GM19463 (cell line): ENCODE measurements around the gene ARID2.
A peak's percentile ranks its signal among the peaks of the same experiment; 100 is the strongest.

Experiments
- ATAC-seq: cut with Tn5 transposase; IDR thresholded peaks from one replicate; pipeline ENCODE4 v1.9.1; 2021; ENCODE audit warnings: mild to moderate bottlenecking, moderate library complexity; ENCODE audit not compliant: unreplicated experiment

Gene ARID2, protein sequence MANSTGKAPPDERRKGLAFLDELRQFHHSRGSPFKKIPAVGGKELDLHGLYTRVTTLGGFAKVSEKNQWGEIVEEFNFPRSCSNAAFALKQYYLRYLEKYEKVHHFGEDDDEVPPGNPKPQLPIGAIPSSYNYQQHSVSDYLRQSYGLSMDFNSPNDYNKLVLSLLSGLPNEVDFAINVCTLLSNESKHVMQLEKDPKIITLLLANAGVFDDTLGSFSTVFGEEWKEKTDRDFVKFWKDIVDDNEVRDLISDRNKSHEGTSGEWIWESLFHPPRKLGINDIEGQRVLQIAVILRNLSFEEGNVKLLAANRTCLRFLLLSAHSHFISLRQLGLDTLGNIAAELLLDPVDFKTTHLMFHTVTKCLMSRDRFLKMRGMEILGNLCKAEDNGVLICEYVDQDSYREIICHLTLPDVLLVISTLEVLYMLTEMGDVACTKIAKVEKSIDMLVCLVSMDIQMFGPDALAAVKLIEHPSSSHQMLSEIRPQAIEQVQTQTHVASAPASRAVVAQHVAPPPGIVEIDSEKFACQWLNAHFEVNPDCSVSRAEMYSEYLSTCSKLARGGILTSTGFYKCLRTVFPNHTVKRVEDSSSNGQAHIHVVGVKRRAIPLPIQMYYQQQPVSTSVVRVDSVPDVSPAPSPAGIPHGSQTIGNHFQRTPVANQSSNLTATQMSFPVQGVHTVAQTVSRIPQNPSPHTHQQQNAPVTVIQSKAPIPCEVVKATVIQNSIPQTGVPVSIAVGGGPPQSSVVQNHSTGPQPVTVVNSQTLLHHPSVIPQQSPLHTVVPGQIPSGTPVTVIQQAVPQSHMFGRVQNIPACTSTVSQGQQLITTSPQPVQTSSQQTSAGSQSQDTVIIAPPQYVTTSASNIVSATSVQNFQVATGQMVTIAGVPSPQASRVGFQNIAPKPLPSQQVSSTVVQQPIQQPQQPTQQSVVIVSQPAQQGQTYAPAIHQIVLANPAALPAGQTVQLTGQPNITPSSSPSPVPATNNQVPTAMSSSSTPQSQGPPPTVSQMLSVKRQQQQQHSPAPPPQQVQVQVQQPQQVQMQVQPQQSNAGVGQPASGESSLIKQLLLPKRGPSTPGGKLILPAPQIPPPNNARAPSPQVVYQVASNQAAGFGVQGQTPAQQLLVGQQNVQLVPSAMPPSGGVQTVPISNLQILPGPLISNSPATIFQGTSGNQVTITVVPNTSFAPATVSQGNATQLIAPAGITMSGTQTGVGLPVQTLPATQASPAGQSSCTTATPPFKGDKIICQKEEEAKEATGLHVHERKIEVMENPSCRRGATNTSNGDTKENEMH (N-terminal part only)

DNA sequence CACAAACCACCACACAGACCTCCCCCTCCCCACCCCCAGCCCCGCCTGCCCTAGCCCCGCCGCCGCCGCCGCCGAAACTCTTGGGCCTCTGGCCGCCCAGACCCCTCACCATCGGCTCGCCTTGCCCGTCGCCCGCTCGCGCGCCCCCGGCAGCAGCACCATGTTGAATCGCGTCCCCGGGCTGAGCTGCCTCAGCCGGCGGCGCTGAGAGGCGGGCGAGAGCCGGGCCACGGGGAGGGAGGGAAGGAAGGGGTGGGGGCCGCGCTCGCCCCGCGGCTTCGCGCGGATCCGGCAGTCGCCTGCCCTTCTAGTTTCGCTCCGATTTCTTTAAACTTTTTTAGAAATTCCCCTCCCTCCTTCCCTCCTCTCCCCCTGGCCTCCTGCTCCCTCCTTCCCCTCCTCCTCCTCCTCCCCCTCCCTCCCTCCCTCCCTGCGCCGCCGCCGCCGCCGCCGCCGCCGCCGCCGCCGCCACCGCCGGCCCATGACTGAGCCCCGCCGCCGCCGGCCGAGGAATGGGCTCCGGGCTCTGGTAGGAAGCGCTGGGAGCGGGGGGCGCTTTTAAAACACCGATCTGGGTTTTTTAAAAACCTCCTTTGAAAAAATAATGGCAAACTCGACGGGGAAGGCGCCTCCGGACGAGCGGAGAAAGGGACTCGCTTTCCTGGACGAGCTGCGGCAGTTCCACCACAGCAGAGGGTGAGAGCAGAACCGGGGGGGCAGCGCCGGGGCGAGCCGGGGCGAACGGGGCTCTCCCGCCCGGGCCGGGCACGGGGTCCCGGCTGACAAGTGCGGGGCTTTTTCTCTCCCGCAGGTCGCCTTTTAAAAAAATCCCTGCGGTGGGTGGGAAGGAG is at the start of gene ARID2:
TSS of gene ARID2 (plus strand) at position 474 of the 851 bp plus-strand sequence. CDS start at position 605, 131 bp downstream.
- ATAC-seq = peak; percentile 10

DNA sequence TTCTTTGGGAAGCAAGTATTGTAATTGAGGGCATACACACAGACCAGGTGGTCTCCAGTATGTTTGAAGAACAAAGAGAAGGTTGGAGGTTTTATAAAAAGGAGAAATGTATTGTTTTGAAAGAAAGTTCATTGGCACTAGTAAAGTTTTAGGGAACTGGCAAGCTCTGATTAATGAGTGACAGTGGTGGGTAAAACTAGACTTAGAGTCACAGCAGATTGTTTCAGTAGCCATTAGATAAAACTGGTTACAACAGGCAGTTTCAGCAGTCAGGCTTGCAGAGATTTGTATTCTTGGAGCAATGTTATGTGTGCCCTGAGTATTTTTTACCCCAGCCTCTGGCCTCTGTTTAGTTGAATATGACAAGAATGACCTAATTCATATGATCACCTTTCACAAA is 49.1 kb upstream of the ARID2 start:
- ATAC-seq = no peak

DNA sequence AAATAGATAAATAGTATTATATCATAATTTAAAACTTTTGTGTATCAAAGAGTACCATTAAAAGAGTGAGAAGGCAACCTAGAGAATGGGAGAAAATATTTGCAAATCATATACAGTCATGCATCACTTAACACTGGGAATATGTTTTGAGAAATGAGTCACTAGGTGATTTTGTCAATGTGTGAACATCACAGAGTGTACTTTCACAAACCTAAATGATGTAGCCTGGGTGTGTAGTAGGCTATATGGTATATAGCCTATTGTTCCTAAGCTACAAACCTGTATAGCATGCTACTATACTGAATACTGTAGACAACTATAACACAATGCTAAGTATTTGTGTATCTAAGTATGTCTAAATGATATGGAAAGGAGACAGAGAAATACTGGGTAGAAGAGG is 48.0 kb upstream of the ARID2 start:
- ATAC-seq = no peak

DNA sequence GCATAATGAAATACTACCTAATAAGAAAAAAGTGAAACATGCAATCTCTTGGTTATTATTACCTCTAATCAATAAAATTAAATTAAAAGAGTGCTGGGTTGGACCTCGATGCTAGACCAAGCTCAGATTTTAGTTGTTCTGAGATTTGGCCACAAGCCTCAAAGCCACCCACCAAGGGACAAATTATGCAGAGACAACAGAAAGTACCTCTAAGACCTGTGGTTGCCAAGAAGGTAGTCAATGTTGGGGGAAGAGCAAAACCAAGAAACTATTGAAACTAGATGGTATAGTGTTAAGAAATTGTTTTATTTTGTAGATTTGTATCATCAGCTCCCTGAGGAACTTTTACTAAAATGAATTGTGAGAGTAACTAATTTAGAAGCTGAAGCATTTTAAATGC is 43.8 kb upstream of the ARID2 start:
- ATAC-seq = peak; percentile 56

DNA sequence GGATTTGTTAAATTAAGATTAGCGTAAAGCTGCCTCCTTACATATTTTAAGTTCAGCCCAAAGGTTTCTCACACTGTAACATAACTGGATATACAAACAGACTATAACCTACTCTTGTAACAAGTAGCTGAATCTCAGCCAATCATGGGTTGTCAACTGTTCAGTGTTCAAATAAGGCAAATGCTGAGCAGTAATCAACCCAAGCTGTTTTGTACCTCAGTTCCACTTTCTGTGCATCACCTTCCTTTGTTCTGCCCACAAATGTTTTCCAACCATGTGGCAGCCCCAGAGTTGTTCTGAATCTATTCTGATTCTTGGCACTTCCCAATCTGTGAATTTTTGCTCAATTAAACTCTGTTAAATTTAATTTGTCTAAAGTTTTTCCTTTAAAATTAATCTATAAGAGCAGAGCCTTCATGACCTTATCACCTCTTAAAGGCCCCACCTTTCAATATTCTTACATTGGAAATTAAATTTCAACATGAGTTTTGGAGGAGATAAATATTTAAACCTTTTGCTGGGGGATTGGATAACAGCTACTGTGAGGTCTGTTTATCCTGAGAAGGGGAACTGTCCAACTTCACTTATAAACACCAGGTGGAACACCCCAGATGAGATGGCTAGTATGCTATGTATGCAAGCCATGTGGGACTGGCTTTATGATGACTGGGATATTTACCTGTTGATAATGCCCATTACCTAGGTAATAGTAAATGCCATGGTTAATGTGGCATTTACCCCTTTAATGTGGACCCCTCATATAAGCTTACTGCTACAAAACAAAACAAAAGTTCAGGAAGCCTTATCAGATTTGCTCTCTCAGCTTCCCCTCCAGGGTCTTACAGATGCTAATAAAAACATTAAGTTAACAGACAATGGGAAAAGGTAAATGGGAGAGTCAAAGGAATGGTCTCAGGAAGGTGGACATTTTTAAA is 42.2 kb upstream of the ARID2 start:
- no peak for ATAC-seq

DNA sequence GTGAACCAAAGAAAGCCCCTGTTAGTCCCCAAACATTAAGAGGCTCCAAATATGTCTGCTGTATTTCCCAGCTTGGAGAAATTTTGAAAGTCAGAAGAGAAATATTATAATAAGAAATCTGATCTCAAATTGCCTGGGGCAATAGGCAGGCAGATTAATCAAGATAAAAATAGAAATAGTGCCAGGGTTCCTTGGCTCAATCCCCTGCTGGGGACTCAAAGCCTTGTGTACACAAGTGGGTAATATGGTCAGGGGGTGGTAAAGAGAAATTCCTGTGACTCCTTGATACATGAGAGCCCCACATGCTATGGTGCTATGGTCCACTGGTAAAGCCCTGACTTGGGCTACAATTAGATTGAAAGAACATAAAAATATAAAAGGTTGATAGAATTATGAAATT is 41.3 kb upstream of the ARID2 start:
- ATAC-seq = no peak

DNA sequence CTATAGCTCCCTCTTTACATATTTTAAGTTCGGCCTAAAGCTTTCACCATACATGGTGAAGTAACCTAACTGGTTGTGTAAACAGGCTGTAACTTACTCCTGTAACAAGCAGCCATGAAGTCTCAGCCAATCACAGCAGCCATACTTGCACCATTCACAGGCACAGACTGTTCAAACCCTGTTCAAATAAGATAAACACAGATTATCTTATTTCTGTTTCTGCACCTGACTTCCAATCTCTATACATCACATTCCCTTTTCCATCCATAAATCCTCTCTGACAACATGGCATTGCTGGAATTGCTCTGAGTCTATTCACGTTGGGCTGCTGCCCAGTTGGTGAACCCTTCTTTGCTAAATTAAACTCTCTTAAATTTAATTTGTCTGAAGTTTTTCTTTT is 34.5 kb upstream of the ARID2 start:
- no peak for ATAC-seq

DNA sequence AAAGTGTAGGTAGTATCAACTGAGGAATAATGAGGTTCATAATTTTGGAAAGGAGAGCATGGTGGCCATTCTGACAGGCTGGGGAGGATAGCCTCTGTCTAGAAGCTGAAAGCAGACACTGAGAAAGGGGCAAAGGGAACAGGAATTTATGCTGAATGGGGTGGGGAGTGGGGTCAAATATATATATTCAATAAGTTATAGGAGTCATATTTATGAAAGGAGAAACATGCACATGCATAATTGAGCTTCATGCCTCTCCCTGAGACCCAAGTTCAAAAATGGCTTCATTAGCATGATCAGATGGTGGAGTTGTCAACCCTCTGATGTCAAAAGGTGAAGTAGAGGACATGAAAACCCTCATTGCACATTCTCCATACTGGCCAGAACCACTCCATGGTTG is 33.9 kb upstream of the ARID2 start:
- ATAC-seq = no peak

DNA sequence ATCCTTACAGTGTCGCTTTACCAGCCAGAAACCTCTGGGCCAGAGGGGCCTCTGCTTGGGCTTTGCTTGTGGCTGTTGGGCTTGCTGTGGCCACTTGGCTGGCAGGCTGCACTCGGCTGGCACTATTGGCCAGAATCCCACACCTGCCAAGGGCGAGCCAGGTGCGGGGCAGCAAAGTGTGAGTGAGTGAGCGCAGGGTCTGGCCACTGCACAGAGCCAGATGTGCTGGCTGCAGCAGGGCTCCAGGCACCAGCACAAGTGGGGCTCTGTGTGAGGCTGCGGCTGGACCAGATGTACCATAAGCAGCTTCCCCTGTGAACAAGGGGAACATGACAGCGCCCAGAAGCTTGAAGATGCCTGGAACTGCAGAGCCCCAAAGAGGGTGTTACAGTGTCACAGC is 33.5 kb upstream of the ARID2 start:
- no peak for ATAC-seq

DNA sequence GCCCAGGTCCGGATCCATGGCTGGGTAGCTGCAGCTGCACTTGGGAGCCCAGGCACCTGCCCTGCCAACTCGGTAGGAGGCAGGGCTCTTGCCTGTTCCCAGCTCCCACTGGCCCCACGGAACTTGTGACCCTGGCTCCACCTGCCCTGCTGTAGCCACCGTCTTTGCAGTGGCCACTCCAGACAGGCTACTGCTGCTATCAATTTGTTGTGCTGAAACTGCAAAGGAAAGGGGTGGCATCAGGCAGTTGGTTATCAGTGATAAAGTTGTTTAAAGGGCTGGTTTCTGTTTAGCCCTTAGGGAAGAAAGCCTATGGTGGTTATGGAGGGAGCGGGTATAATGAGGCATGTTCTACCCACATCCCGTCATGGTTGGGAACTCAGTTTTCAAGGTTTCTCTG is 32.1 kb upstream of the ARID2 start:
- no peak for ATAC-seq

DNA sequence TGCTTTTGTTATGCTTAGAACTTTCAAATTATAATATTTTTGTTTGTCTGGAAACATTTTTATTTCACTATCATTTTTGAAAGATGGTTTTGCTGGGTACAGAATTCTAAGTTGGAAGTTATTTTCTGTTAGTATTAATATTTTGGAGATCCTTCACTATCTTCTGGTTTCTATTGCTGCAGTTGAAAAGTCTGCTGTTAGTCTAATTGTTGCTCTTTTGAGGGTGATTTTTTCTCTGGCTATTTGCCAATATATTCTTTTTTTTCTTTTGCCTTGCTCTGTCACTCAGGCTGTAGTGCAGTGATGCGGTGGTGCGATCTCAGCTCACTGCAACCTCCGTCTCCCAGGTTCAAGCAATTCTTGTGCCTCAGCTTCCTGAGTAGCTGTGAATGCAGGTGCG is 28.2 kb upstream of the ARID2 start:
- no peak for ATAC-seq

DNA sequence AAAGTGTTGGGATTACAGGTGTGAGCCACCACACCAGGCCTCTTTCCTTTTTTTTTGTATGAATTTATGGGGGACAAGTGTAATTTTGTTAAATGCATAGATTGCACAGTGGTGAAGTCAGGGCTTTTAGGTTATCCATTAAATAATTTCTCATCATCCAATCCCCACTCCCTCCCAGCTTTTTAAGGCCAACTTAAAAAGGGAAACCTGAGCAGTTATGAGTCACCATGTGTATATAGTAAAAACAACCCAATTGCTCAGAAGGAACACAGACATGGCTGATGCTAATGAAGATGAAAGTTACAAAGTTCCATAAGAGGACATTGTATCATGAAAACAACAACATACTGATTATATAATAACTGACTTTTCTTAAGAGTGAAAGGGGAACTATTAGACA is 25.6 kb upstream of the ARID2 start:
- no peak for ATAC-seq

DNA sequence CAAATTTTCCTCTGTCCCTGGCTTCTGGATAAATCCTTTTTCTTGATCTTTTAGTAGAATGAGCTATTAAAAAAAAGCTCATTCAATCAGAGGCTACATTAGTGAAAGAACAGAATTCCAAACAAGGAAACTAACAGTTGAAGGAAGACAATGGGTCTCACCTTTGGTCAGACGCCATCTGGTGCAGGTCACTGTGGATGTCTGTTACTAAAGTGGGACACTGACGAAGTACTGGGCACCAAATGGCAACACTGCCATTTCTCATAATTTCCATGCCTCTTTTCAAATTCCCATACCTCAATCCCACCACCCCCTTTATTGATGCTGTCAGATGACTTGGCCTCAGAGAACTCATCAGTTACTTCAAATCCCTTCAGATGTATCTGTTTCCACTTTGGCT is 24.5 kb upstream of the ARID2 start:
- ATAC-seq = no peak

DNA sequence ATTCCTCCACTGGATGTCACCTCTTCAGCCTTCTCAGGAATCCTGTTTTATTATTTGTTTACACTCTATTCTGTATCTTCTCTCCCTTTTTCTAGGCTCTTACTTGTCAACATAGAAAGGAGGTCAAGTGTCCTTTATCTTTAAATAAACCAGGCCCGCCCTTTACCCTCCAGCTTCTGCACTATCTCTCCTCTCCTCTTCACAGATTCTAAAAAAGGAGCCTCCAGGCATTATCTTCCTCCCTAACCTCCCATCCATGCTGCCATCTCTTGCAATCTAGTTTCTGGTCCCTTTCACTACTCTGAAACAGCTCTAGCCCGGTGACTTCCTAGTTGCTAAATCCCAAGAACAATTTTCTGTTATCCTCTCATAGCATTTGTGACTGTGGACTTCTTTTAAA is 24.1 kb upstream of the ARID2 start:
- no peak for ATAC-seq

DNA sequence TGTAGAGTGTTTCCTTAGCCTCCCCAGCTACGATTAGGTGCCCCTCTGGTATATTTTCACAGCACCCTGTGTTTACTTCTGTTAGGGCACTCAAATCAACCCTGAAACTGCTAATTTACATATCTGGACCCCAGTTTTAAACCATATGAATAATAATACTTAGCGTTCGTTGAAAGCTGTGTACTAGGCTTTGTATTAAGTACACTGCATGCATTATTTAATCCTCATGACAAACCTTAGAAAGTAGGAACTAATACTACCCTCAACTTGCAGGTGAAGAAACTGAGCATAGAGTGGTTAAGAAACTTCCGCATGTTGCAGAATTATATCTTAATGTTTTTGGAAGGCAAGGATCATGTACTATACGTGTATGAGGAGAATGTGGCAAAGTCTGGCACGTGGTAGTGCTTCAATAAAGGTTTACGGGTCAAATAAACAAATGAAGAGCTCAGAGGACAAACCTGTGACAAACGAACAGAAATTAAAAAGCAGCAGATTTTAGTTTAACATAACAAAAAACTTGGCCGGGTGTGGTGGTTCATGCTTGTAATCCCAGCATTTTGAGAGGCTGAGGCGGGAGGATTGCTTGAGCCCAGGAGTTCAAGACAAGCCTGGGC is 22.2 kb upstream of the ARID2 start:
- no peak for ATAC-seq

DNA sequence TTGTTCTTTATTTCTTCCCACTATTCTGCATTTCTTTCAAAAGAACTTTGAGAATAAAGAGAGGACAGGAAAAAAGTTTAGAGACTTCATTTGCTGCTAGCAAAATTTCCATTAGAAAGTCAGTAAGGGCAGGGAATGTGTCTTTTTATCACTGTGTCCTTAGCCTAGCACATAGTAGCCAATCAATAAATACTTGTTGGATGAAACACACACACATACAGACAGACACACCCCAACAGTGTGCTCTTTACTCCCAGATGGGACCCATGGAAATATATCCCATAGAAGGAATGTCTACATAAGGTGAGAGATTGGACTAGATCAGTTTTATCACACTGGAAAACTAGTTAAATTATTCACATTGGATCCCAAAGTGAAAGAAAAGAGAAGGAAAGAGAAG is 21.1 kb upstream of the ARID2 start:
- no peak for ATAC-seq

DNA sequence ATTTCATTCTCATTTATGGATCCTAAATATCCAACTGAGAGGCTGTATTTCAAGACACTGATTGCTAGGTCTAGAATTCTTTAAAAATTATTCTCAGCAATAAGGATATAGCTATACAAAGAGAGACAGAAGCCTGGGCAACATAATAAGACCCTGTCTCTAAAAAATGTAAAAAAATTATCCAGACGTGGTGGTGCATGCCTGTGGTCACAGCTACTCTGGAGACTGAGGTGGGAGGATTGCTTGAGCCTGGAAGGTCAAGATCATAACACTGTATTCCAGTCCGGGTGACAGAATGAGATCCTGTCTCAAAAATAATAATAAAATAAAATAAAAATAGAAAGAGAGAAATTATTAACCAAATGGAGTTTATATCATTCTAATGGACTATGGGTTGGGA is 20.6 kb upstream of the ARID2 start:
- no peak for ATAC-seq

DNA sequence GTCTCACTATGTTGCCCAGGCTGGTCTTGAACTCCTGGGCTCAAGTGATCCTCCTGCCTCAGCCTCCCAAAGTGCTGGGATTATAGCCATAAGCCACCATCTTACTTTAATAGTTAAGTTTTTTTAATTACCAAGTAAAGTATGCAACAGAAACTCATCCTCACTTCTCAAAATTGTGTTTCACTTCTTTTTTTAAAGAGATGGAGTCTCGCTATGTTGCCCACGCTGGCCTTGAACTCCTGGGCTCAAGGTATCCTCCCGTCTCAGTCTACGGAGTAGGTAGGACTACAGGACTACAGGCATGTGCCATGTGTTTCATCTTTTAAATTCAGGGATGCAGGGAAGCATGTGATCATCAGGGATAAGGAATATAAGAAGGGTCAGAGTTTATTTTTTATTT is 17.2 kb upstream of the ARID2 start:
- ATAC-seq = no peak

DNA sequence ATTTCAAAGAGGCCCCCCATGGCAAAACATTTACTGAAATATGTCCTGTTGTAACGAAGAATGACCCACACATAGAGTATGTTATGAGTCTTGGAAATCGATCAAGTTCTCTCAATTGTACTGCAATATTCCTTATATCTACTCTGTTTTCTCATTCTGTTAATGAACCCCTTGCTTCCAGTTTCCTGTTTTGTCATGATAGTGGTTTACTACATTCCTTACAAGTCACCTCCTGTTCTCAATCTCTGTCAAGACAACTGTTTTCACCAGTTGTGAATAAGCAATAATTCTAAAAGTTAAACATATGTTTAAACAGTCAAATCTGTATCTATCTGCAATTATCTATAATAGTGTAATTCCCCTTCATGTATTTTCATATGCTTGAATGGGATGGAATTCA is 16.4 kb upstream of the ARID2 start:
- no peak for ATAC-seq
